DMS 273 (cell line): ENCODE measurements around the gene ETS1.

Experiments used
- DNase-seq: peaks from one replicate; lab custom pipeline; 2025; ENCODE audit not compliant: unreplicated experiment; lab: John Stamatoyannopoulos, UW

The ETS1 gene

DNA sequence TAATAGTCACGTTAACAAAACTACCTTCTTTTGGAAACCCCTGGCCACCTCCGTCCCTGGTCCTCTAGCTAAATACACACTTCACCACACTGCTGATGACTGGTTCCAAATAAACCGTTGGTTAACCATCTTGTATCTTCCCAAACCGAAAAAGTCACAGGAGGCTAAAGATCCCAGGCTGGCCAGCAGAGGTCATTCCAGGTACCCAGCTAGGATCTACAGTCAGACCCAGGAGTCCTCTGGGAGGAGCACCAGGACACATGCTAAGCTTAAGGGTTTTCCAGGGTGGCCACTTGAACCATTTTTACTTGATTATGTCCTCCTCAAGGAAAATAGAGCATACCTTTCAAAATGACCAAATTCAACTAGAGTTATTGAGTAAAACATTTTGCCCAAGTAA is 103.2 kb downstream of the ETS1 start:
- DNase-seq, result no peak

DNA sequence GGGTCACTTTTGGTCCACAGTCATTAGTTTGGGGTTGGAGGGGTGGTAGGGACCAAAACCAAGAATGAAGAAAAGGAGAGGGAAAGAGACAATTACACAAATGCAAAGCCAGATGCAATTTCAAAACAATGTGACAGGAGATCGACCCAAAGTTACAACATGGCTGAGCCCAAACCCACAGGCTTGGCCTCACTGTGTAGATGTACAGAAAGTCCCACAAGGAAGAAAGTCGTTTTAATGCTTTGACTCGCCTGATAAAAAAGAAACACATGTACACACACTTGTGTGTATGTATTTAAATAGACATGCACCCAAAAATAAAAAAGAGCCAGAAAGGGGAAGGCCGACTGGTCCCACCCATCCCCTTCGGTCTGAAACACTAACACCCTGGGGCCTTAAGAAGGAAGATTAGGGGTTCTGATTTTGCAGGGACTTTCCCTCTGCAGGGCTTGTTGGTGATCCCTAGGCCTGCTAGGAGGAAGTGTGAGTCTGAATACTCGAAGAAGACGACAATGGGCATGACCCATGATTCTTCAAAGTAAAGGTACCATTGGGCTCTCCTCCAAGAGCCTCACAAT is 104.1 kb downstream of the ETS1 start:
- no peak for DNase-seq

DNA sequence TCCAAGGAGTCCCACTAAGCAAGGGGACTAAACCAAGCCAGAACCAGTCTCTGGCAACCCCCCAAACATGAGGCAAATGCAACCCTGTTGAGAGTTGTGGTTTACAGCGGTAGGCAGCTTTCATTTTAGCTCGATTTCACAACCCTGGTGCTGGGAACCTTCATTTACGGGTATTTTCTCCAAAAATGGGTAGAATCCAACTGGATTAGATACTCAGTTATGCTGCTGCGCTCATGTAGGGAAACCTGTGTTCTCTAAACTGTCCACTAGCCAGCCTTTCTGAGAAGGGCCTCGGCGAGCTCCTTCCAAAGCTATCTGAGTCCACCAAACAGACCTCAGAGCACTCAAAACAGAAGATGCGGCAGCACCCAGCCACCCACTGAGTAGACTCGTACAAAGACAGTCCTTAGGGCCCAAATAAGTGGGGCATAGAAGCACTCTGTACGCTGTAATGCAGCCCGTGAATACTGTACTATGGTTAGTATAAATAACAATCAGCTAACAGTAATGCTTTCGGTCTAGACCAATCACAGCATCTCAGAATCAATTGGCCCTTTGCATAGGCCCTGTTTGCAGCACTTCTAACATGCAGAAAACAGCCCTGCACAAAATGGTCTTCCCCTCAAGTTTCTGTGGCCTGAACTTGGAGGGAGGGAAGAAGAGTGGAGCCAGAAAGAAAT is 104.7 kb downstream of the ETS1 start:
- no peak for DNase-seq

DNA sequence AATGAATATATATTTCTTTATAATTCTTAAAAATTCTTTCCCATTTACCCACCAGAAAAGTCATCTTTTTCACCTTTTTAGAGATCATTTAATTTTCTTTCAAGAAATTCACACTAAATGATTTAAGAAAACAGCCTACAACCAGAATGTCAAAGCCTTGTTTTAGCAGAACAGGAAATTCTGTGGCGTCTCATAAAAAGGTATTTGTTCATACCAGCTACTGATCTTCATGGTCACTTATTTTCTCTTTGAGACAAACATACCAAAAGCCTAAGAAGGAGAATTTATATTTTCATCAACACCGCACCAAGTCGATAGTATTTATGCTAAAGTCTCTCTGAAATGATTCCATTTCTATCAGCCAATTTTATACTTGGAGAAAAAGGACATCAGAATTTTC is 105.3 kb downstream of the ETS1 start:
- no peak for DNase-seq

DNA sequence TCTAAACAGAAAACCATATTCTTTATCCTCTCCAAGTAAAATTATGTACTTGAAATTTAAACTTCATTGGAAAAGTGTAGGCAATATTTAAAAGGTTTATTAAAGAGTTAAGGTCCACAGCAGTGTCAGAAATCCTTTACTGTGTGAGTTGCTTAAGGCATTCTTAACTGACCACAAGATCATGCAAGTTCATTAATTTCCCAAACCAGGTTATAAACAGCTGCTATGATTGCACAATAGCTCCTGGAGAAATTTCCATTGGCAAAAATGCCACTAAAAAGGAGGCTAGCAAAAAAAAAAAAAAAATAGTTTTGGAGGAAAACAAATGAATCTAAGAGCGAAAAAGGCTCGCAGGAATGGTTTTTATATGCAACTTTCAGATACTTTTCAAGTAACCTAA is 106.2 kb downstream of the ETS1 start:
- DNase-seq, result no peak

DNA sequence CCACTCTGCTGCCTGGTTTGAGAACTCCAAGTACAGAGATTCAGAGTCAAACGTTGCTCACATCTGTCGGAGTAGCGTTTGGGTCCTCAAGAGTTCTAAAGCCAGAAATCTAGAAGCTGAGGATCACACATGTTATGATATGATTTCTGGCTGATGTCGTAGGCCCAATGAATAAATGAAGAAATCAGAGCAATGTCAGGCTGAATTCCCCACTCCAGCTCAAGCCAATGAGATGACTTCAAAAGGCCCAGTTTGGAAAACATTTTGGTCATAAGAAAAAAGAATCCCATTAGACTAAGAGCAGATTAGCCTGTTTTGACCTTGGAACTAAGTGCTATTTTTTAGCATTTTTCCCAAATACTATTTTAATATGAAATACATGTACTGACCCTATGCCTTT is 106.7 kb downstream of the ETS1 start:
- no peak for DNase-seq

DNA sequence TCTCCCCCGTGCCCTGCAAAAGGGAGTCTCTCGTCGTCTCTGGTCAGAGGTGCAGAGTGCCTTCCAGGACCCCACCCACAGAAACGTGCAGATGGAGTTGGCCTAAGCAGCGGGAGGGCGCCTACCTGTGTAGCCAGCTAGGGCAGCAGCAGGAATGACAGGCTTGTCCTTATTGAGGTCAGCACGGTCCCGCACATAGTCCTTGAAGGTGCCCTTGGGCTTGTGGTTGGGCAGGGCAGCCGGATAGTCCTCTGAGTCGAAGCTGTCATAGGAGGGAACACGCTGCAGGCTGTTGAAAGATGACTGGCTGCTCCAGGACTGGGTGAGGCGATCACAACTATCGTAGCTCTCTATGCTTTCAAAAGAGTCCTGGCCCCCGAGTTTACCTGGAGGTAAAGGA is 107.3 kb downstream of the ETS1 start:
- DNase-seq, result no peak

DNA sequence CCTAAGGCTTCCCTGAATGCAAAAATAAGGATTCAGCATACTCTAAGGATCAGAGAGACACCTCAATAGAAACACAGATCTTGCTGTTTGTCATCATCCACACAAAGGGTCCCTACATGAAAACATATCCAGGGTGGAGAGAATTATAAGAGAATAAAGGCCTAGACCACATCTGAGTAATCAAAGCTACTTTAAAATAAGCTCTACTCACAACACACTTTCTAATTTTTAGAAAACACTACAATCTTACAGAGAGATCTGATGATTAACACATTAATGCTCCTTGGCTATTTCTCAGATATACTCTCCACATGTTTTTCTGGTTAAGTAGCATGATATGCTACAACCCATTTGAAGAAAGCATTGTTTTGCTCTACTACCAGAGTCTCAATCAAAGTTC is 108.2 kb downstream of the ETS1 start:
- no peak for DNase-seq

DNA sequence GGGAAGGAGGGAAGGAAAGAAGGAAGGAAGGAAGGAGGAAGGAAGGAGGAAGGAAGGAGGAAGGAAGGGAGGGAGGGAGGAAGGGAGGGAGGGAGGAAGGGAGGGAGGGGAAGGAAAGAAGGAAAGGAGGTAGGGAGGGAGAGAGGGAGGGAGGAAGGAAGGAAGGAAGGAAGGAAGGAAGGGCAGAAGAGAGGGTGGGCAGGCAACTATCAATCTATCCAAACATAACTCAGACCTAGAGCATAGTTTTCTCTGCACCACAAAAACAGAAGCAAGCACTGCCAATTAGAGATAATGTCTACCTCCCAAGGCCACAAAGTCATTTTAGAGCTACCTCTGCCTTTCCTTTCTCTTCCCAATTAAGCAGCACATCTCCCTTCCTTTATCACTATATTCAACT is 109.1 kb downstream of the ETS1 start:
- DNase-seq, result no peak

DNA sequence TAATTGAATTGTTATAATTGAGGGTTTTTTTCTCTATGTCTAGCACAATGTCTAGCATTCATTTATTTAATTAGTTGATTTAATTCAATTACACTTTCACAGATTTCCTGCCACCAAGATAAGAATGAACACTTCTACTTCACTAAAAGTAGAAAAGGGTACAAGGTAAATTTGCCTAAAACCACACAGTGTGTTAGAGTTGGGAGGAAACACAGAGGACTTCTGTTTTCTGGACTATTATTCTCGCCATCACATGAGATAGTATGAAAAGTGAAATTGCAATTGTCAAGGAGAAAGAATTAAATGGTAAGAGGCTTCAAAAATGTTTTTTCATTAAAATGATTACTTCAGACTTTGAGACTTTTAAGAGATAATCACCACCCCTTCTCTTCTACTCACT is 109.5 kb downstream of the ETS1 start:
- DNase-seq, result no peak

DNA sequence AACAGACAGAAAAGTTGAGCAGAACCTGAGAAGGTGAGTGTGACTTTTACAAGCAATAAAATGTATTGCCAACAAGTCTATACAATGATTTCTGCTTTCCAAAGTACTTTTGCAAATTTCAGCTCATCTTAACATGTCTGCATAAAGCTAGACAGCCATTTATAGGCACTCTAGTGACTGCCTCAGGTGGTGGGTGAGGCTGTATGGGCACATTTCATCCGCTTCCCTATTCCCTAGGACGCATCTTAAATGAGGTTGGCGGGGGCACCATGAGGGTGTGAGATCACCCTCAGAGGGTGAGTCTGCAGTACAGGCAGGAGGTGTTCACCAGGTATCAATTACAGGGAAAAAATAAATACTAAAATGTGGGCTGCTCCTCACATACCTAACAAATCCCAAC is 110.1 kb downstream of the ETS1 start:
- no peak for DNase-seq

DNA sequence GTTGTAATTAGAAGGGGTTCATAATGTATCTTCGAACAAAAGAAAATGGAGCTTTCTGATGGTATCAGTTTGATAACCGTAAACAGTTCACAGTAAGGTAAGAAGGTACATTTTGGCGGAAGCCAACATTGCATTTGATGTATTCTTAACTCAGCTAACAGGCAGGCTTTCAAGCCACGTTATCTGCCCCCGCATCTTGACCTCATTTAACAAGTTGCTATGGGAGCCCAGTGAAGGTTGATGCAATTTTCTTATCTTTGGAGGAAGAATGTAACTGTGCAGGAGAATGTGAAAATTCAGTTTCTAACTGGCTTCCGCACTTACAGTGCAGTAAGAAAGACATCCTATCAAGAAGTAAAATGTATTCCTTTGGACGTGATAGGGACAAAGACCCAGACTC is 110.6 kb downstream of the ETS1 start:
- no peak for DNase-seq

DNA sequence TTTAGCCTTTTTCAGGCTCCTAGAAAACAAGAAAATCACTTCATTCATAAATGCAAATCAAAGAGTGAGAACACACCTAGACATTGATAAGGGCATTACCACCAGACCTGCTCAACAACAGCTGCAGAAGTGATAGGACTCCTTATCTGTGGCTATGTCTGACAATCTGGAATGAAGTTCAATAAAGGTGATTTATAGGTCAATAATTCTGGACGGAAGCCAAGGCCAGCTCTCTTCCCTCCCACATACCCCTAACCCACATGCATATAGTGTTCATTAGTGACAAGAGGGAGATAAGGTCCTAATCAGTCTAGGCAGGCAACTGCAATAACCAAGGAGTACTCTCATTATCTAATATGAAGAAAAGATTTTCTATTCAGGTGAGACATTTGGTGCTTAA is 111.3 kb downstream of the ETS1 start:
- no peak for DNase-seq

DNA sequence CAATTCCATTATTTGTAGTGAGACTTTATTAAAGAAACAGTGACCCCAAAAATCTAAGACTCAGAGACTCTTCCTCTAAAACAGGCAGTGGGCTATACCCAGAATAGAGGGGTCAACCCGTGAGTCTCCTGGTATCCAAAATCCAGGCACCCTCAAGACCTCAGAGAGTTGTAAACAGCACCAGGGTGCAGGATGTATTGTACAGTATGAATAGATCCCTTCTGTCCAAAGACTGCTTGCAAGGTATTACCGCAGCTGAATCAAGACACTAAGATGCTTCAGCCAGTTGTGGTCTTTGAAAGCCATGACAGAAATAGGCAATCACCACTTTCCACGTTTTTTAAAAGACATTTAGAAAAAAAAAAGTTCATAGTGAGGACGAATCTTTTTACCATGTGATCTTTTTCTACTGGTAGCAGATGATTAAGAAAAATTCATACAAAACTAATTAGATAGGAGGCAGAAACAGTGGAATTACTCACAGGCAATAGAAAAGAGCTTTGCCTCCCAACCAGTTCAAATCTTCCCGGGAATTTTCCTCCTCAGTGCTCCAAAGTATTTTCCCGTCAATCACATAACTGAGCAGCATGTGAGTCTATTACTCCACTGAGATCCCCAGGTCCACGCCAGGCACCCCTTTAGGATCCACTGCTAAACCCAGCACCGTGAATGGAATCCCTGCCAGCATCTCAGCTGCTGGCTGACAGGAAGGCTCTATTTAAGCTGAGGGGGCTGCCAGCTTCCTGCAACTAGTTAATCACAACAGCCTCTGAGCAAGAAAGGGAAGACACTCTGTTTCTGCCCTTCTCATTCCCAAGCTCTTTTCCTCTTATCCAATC is 113.1 kb downstream of the ETS1 start:
- no peak for DNase-seq

DNA sequence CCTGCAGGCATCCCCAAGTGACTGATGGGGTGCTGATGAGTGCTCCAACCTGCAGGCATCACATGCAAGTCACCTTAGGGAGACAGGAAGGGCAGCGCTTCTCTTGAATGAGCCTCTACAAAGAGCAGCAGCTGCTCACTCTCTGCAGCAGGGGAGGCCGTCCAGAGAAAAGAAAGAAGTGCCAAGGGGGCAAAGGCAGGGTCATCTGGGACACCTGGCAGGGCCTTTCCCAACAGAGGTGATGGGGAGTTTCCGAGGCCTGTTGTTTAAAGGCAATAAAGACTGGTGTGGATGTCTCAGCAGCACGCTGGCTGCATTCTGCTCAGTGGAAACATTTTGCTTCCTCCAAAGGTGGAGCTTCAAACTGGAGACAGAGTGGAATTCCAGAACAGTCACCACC is 113.7 kb downstream of the ETS1 start:
- DNase-seq, result no peak

DNA sequence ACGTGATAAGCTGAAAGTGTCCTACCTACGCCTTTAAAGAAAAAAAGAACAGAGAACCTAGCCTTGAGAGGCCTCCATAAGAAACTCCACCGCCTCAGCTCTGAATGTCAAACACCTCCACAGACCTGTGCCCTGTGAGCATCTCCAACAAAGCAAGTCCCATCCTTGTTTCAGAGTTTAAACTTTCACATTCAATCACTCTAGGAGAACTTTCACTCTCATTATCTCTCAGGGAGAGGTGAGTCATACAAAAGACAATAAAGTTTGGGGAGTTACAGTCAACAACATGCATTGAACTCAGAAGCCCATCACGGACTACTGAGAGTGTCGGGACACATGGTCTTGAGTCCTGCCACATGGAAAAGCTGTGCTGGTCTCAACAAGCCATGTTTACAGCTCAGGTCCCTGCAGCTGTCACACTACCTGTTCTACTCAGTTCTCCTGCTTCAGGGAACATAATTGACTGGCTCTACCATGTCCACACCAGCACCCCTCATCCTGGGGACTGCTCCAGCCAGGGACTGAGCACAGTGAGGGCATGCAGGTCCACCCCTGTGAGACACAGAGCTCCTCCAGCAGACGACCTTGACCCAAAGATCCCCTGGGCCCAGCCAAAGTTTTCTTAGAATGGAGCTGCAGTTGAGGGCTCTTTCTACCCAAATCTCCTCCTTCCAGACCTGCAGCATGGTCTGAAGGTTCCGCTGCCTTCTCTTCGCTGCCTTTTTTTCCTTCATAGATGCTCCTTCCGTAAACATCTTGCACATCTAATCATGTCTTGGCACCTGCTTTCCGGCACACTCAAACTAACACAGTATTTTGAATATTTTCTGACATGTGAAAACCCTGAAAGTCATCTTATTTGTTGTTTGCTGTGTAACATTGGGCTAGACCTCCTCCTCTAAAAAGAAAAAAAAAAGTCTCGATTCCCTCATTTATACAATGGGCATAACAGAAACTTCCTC is 114.9 kb downstream of the ETS1 start:
- DNase-seq, result no peak

DNA sequence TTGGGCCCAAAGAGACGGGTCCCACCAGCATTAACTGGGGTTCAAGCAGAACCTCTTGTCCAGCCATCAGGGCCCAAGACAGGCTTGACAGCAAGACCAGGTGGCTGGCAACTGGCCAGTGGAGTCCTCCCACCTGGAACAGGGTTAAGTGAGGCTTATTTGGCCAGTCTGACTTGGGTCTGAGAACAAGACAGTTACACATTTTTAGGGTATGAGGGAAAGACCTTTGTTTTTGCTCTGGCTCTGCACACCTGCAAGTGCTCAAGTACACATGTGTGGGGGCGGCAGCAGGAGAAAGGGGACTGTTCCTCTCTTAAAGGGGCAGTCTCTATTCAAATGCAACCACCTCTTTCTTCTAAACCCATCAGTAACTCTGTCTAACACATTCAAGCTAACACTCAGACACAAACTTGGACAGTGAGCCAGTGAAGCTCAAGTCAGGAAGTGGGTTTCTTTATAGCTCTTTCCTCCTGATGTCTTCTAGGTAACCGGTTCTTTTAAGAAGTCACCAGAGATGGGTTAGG is 116.2 kb downstream of the ETS1 start:
- no peak for DNase-seq

DNA sequence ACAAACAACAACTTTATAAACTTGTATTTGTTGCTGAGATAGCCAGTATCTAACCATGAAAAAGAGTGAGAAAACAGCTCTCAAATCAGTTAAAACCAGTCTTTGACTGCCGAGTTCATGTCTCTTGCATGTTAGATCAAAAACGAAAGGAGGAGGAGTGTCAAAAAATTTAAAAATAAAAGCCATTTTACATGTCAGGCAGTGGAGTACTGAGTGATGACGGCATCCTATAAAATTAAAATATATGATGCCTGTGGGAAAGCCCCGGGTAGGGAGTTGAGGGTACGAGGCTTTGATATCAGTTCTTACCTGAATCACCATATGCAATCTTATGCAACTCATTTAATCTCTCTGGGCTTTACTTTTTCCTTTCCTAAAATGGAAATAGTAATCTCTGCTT is 117.3 kb downstream of the ETS1 start:
- no peak for DNase-seq

DNA sequence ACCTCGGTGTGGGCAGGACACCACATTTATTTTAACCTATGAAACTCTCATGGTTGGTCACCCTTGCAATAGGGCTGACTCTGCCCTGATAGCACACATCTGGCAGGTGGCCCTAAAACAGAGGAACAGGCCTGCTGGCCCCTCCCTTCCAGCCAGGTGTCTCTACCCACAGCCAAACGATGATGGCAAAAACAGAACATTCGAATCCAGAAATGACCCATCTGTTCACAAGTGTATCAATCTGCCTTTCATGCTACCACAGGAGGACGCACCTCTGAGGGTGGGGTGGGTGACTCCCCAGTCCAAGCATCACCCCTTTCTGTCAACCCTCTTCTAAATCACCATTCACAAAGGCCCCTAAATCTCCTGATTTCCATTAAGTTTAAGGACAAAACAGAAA is 118.1 kb downstream of the ETS1 start:
- no peak for DNase-seq

DNA sequence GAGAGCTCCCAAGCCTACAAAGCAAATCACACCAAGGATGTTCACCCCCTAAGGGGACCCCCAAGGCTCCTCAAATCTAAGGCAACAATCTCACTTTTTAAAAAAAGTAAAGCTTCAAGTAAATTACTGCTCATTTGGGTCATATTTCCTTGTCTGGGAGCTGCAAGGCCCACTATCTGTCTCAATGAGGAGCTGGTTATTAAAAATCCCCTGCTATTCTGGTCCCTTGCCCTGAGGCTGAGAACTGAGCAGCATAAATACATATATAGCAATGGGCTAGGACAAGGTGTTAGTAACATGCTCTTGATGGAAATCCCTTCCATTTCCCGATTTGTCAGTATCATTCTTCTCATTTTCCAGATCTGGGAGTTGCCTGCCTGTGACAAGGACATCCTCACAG is 119.2 kb downstream of the ETS1 start:
- DNase-seq, result no peak

DNA sequence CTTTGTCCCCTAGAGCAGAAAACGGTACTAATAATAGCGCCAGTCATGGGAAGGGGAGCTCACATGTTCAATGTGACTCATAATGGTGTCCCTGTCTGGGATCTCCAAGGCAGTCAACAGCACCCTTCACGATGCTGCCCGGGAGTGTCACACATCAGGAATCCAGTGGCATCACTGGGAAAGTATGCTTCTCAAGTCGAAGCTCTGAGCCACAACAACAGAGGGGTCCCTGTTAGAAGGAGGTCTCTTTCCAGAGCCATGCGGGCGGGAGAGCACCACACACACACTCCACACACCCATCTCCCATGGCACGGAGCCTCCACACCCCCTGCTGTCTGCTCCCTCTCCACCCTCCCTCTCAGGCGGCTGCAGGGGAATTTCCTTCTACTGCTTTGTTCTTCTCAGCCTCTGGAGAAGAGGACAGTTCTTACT is 119.7 kb downstream of the ETS1 start:
- no peak for DNase-seq
